Pulmonary artery endothelial cell (primary cell): ENCODE data around the gene CSE1L. TPM values are rescaled to one million over a fixed set of nuclear protein-coding genes. Genes with fewer than 3 reads are reported as not detected.
A peak's percentile ranks its signal among the peaks of the same experiment; 100 is the strongest.
"Not testable (repeated sequence)": the region's sequence is repeated elsewhere in the genome, so short reads cannot be mapped to it uniquely, and the experiment has no call there.

Experiments used
- DNase-seq: peaks from one replicate; pipeline ENCODE4 v3.0.0-alpha.2; 2011; ENCODE audit warnings: low read depth, low spot score
- total RNA-seq: library from RNA; depleted of rRNA; stranded (reverse); fragments of >200 nt; gene quantifications from 2 replicates; pipeline ENCODE4 v1.2.3, GENCODE V29; 2014

The CSE1L gene
- total RNA-seq, 1 donor from 2014 or later: 114 TPM

GRCh38 chr20:49054056-49054643, 8.0 kb downstream of the CSE1L start:
- peak; percentile 33 for DNase-seq

- DNase-seq: no peak
These were observed 17.2 kb downstream of the CSE1L start for GRCh38 chr20:49063279-49063678.

DNA sequence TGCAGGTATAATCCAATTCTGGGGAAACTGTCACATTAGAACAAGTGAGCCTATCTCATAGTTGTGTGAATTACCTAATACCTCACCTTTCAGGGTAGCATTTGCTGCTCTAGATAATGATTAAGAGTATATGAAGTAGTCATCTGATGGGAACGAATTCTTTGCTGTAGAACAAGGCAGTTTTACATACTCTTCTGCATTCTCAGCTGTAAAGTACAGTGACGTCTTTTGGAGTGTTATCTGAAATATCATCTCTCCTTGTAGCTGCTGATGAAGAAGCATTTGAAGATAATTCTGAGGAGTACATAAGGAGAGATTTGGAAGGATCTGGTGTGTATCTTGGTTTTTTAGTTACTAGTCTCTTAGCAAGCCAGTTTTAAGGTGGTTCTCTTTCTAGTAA, 28.4 kb downstream of the CSE1L start:
- DNase-seq: no peak

DNA sequence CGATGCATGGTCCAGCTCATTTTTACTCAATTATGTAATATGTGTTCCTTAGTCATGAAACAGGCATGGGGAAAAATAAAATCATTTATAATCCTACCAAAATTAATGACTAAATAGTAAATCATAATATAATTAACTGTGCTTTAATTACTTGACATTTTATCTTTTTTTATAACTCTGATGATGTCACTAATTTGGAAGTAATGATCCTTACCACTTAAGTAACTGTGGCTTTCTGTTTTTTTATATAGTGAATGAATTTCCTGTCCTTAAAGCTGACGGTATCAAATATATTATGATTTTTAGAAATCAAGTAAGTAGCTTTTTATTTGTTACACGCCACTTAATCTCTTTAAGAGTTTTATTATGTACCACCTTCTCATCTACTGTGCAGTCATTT, 32.2 kb downstream of the CSE1L start:
- DNase-seq: no peak

- DNase-seq: not testable (repeated sequence)
These were observed 36.2 kb downstream of the CSE1L start for GRCh38 chr20:49082295-49082694.

DNA sequence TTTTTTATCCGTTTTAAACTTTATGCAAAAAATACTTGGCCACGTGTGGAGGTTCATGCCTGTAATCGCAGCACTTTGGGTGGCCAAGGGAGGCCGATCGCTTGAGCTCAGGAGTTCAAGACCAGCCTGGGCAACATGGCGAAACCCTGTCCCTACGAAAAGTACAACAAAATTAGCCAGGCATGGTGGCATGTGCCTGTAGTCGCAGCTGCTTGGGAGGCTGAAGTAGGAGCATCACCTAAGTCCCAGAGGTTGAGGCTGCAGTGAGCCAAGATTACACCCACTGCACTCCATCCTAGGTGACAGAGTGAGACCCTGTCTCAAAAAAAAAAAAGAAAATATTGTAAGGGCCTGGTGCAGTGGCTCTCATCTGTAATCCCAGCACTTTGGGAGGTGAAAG, 45.0 kb downstream of the CSE1L start:
- no peak for DNase-seq

DNA sequence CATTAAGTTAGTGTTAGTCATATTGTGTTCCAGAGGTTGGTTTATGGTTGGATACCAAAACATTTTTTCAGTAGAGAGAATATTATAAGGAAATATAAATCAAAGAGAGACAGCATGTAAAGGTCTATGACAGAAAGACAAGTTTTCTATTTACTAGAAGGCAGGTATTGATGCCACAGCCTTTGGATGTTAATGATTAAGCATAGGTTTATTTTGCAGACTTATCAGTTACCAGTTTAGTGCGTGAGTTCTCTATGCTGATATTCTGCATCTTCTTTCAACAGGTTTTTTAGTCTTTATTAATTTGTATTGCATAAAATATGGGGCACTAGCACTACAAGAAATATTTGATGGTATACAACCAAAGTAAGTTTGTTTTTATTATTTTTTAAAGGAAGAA, 45.6 kb downstream of the CSE1L start:
- no peak for DNase-seq

- no peak for DNase-seq
These were observed 50.2 kb downstream of the CSE1L start for GRCh38 chr20:49096203-49096730.

GRCh38 chr20:49097159-49097558, 51.0 kb downstream of the CSE1L start:
- DNase-seq: no peak

- DNase-seq: no peak
These were observed 52.0 kb downstream of the CSE1L start for GRCh38 chr20:49098136-49098535.

DNA sequence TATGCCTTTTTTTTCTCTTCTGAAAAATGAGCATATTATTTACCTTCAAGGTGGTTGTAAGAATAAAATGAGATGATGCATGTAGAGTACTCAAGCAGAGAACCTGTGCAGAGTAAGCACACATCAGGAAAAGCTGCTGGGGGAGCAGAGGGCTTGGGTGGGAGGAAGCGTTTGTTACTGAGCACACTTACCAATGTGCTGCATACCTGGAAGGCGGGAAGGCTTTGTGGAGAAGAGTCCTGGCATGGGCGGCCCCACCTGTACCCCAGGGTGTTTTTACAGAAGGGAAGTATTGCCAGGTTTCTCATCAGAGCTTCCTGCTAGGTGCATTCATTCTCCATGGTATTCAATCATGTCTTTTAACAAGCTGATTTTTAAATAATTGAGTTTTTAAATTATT, 52.9 kb downstream of the CSE1L start:
- no peak for DNase-seq

DNA sequence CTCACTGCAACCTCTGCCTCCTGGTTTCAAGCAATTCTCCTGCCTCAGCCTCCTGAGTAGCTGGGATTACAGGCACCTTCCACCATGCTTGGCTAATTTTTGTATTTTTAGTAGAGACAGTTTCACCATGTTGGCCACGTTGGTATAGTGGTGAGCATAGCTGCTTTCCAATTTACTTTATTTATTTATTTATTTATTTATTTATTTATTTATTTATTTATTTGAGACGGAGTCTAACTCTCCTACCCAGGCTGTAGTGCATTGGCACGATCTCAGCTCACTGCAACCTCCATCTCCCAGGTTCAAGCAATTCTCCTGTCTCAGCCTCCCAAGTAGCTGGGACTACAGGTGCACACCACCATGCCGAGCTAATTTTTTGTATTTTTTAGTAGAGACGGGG, 54.2 kb downstream of the CSE1L start:
- DNase-seq: not testable (repeated sequence)

- no peak for DNase-seq
These were observed 54.9 kb downstream of the CSE1L start for GRCh38 chr20:49100972-49101371.

DNA sequence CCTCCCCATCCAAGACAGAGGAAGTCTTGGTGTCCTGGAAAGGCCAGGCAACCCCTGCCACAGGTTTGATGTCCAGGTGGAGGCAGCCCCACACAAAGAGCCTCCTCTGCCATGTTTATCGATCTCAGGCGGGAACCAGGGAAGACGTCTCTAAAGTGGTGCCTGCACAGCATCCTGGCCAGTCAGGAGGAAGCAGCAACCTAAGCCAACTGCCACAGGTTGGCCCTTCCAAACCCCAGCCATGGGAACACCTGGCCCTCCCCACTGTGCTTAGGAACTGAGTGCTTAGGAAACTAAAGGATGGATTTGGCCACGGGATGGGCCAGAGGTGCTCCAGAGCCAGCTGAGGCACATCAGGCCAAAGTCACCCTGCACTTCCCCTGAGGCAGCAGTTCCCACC, 56.9 kb downstream of the CSE1L start:
- DNase-seq: no peak

DNA sequence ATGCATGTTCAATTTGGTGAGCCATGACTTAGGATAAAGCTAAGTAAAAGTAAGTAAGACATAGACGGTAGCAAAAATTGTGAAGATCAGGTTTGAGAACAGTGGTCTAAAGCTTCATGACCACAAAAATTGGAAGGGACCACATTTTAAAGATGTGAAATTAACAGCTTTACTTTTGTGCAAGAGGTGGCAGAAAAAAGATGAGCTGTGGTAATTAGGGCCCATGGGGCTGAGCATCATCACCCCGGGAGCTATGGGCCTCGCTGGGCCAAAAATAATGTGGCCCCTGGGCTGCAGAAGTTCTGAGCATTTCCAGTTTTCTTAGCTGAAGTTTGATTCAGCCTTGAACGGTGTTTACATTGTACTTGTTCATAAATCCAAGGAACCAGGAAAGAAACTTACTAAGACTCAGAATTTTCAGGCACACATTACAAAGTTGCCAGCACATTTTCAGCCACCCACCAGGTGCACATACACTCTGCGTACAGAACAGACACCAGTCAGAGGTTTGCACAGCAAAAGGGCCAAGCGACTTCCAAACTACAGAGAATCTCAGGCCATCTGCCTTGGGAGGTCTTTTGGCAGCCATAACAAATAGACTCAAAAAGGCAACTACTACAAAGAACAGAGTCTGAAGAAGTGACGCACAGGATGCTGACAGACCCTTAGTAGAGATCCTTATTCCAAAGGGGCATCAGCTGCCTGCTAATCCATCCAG, 57.7 kb downstream of the CSE1L start:
- no peak for DNase-seq

- DNase-seq: no peak
These were observed 58.2 kb downstream of the CSE1L start for GRCh38 chr20:49104365-49104648.

- not testable (repeated sequence) for DNase-seq
These were observed 59.0 kb downstream of the CSE1L start for GRCh38 chr20:49104979-49105547.

DNA sequence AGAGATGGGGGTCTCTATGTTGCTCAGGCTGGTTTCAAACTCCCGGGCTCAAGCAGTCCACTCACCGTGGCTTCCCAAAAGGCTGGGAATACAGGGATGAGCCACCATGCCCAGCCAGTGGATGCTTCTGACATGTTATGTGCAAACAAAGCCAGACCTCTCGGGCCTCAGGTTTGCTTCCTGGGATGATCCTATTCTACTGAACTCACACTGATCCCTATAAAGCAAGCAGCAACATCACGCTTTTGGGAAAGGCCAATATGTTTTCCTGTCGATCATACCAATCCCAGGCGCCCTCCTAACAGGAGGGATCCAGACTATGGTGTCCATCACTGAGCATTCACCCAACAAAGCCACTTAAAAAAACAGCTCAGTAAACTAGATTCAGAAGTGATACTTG, 60.2 kb downstream of the CSE1L start:
- no peak for DNase-seq

GRCh38 chr20:49110767-49111694, 64.9 kb downstream of the CSE1L start:
- no peak for DNase-seq

- DNase-seq: no peak
These were observed 66.6 kb downstream of the CSE1L start for GRCh38 chr20:49112596-49113274.

GRCh38 chr20:49115564-49115963, 69.5 kb downstream of the CSE1L start:
- DNase-seq: no peak
